OCI-M2 (cell line): ENCODE data around the gene AKNAD1.
"Not testable (repeated sequence)": the region's sequence is repeated elsewhere in the genome, so short reads cannot be mapped to it uniquely, and the experiment has no call there.

ENCODE experiments used
- DNase-seq: peaks from one replicate; lab custom pipeline; 2025; ENCODE audit not compliant: unreplicated experiment; lab: John Stamatoyannopoulos, UW

The AKNAD1 gene, protein sequence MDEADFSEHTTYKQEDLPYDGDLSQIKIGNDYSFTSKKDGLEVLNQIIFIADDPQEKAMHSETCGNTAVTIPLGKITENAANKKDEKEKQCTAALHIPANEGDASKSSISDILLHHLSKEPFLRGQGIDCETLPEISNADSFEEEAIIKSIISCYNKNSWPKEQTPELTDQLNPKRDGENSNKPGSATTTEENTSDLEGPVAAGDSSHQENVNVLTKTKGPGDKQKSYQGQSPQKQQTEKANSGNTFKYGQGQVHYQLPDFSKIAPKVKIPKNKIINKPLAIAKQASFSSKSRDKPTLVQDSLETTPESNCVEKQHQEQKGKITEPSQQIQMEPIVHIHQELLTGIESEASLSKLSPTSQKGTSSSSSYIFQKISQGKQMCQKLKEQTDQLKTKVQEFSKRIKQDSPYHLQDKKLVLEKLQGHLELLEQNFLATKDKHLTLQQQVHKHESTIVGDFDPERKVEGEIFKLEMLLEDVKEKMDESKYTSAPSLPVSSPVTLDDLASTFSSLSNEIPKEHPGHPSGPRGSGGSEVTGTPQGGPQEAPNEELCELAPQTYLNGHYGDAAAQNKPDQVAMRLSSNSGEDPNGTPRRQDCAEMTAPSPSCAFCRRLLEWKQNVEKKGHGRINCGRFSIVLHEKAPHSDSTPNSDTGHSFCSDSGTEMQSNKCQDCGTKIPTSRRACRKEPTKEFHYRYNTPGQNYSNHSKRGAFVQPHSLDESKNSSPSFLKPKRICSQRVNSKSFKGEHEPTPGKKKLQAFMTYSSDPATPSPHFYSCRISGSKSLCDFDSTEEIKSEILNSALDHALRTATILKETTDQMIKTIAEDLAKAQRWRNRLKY

DNA sequence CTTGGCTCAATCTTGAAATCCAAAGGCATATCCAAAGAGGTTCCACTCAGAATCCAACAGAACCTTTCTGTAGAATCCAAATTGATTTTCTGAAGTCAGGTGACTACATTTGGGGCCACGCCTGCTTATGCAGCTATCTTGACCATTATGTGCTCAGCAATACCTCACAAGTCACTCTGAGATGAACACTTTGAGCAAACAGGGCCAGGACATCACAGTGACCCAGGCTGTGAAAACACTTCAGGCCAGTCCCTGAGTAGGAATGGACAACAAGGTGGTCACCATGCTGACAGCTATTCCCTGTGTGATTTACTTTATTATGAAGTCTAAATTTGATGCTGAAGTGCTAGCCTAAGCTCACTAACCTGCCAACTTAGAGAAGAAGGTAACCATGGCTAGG lies at the start of gene AKNAD1:
TSS of gene AKNAD1 (minus strand) at position 101 of the 400 bp plus-strand sequence. CDS start 4,430 bp downstream, outside the sequence.
- no peak for DNase-seq

DNA sequence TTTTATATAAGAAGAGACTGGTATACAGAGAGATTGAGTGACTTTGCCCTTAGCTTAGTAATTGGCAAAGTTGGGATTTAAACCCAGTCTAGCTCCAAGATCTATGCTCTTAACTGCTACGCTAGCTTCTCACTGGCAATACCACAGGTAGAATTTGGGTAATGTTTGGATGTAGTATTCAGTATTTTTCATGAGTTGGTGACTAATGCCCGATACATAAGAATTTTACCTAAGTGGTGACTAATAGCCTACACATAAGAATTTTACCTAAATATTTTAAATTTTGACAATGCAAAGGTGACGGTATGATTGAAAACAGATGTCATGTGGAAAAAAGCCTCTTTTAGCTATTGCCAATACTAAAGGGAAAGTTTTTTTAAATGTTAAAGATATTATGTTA lies 44.2 kb upstream of the AKNAD1 start:
- no peak for DNase-seq

DNA sequence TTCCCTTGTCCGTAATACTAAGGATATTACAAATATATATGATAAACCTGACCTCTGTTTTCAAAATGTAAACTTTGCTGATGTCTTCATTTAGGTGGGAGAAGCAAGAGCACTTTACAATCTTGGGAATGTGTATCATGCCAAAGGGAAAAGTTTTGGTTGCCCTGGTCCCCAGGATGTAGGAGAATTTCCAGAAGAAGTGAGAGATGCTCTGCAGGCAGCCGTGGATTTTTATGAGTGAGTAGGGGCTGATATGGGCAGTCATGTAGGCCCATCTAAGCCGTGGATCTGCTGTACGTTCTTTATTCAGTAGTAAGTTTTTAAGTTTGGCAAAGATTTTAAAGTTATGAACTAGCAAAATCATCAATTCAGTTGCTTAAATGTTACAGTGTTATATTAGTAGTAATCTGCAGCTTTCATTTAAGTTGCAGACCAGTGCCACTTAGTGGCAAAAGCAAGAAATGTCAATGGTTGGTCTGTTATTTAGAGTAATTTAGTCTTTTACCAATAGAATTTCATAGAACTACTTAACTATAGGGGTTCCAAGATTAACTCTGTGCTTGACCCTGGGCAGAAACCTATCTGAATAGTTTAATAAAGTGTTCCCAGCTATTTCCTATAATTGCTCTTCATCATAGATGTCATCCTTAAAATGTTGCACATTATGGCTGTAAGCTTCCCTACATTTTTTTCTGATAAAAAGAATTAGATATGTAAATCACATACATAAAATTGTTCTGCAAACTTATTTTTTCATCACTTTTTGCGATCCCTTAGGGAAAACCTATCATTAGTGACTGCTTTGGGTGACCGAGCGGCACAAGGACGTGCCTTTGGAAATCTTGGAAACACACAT lies 41.2 kb upstream of the AKNAD1 start:
- DNase-seq = no peak

DNA sequence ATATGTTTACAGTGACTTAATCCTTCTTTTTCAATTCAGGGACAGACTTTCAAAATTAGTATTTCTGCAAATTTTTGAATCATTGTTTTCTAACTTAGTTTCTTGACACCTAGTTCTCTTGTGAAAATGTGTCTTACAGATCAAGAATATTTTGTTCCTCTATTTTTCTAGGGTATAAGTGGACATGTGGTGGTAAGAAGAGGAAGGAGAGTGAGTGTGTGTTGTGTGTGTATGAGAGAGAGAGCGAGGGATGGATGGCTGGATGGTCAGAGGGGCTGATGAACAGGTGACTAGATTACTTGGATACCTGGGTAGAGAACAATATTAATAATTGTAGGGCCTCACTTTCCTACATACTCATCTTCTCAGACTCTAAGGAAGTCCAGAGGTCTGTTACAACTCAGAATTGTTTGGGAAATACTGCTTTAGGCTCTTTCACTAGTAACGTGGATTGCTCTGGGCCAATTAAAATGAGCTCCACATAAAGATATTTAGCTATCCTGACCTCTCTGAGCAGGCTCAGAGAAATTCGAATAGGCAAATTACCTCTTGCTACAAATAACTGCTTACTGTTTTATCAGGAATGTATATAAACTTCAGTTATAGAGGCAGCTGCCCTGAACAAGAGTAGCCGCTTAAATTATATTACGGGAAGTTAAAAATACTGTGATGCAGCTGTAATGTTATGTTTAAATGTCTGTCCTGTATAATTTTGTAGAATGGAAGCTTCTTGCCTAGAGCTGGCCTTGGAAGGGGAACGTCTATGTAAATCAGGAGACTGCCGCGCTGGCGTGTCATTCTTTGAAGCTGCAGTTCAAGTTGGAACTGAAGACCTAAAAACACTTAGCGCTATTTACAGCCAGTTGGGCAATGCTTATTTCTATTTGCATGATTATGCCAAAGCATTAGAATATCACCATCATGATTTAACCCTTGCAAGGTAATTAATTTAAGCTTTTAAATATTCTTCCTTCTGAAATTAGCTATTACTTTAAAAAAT lies 39.6 kb upstream of the AKNAD1 start:
- no peak for DNase-seq

DNA sequence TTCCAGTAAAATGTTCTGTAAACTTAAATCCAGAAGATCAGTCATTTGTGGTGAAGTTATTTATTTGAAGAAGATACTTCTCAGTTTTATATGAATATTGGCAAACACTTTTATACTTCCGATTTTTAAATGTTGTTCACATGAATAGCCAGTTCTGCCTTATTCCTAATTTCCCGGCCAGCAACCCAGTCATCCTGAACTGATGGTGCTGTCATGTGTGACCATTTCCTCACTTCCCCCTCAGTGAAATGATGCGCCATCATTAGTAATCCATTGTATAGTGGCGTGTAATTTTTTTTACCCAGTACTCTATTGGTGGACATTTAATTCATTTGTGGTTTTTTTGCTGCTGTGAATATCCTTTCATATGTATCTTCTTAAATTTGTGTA lies 36.2 kb upstream of the AKNAD1 start:
- no peak for DNase-seq

DNA sequence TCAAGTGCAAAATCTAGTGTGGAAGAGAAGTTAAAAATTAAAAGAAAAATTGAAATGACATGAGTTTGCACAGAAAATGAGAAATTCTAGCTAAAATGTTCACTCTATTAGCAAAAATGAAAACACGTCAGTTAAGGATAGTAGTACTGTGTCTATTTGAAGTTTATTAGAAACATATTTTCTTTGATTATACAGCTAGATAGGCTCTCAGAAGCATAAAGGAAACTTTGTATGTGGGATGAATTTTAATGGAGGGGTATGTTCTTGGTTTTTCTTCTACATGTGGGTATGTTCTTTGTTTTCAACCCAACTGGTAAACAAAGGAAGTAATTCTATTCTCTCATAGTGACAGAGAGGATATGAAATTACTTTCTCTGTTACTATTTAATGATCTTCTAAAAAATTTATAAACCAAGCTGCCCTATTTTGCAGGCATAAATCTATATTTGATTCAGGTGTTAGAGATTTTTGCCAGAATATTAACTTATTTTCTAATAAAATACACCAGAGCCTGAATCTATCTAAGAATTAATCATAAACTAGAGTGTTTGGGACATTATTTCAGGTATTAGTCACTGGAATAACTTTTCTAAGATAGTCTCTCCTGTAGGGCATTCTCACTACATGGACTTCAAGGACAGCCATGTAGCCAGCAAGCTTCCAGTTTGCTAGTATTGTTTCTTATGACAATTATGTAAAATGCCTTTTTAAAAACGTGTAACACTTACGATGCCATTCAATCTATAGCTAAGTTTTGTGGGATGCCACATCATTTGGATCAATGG lies 35.7 kb upstream of the AKNAD1 start:
- DNase-seq = no peak

DNA sequence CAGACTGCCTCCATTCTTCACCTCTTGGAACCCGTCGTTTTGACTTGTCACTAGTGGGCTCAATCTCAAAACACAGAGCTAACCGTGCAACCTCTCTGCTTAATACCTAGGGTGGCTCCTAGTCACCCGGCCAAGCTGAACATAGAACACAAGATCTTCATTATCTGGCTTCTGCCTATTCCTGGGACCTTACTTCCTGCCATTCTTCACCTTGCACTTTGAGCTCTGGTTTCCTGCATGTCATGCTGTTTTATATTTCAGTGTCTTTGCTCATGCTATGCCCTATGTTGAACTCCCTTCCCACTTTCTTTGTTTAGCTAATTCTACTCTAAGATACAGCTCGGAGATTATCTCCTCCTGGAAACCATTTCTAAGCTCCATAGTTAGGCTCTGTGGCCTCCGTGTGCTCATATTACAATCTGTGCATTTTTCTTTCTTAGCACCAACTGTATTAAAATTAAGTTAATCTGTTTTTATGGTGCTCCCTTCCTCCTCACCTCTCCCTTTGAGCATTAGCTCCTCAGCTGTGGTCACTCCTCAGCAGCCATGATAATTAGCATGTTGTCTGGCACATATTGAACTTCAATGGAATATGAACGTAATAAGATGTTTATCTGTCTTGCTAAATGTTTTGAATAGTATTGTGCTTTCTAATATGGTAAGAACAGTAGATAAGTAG lies 33.0 kb upstream of the AKNAD1 start:
- no peak for DNase-seq

DNA sequence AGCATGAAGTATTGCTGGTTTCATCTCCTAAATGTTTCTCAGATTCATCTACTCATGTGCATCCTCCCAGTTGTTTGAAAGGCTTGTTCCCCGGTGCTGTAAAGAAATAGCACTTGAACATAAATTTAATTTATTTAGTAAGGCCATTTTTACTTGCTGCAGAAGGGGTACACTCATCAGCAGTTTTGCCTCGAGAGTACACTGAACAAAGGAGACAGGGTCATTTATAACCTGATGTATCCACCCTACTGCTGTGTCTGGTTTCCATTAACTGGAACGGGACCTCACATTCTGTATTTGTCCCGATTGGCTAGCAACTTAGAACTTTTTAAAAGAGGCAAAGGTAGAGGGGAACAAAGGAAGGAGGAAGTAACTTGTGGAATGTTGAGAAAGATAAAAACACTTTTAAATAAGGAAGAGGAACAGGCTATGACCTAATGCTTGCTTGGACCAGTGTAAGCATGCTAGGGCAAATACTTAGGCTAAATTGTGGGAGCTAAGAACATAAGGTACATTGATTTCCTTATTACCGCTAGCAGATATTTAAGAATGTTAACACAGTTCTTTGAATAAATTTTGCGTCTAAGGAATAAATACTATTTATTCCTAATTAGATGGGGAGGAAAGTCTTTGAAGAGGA lies 32.2 kb upstream of the AKNAD1 start:
- DNase-seq = not testable (repeated sequence)

DNA sequence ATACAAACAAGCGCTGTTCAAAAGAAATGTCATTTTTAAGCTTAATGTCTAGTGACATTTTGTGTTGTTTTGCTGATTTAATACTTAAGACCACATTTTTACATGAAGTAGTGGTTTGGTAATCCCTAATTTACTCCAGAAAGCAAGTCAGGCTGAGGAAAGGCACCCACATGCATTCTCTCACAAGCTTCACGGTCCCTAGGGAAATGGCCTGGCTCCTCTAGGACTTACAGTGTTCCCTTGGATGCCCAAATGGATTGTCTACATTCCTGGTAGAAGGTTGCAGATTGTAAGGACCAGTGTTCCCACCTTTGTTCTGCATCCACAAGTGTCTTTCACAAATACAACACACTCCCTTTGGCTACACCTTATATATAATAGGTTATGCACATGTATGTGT lies 29.4 kb upstream of the AKNAD1 start:
- no peak for DNase-seq

DNA sequence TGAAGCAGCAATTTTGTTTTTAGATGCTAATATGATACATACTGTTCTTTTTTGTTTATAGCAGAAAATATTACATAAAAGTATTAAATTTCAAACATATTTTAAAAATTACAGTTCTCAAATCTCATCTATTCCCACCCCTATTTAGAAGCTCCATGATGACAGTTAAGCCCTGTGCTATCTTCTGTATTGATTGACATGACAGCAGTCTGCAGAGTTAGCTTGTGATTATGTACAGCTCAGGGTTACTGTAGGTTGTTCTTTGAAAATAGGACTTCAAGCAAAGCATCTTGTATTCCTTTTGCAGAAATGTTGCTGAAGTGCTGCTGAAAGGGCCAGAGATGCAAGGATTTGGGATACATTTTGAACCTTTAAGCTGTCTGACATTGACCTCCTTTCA lies 28.1 kb upstream of the AKNAD1 start:
- no peak for DNase-seq

DNA sequence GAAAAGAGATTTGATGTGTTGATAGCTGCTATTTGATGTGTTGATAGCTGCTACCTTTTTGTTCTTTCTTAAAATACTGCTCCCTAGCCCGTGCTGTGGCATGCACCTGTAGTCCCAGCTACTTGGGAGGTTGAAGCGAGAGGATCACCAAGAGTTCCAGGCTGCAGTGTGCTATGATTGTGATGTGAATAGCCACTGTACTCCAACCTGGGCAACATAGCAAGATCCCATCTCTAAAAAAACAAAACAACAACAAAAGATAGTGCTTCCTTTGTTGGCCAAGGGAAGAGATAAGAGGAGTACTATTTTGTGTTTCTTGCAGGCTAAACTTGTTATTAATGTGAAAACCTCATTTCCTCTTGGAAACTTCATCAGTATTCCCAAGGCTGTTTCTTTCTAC lies 25.9 kb upstream of the AKNAD1 start:
- DNase-seq = no peak

DNA sequence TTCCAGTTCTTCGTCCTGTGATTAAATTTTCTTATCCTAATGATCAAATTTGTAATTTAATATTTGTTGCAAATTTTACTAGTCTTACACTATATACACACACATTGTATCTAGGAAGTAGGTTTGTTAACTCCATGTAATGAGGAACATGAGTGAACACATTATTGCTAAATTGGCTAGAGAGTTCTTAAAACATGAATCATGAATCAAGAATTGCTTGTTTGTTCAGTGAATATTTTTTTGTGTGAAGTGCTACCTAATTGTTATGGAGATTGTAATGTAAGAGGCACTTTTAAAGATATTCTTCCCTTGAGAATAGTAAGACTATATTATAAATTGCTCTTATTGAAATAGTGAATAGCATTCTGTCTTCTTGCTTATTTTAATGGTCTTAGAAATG lies 24.5 kb upstream of the AKNAD1 start:
- no peak for DNase-seq

DNA sequence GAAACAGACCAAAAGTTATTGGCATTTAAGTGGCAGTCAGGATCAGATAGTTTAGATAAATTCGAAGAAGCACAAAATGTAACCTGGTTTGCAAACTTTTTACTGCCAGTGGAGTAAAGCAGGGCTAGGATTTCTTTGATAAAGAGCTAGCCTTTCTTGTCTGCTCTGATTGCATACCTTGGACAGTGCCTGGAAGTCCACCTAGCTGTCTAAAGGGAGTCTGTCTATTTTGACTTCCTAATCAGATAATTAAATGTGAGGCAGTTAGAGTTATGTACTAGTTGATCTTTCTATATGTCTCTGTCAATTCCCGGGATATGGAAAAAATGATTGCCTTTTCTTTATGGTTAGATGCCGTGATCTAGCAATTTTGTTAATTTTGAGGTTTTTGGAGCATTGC lies 24.0 kb upstream of the AKNAD1 start:
- no peak for DNase-seq

DNA sequence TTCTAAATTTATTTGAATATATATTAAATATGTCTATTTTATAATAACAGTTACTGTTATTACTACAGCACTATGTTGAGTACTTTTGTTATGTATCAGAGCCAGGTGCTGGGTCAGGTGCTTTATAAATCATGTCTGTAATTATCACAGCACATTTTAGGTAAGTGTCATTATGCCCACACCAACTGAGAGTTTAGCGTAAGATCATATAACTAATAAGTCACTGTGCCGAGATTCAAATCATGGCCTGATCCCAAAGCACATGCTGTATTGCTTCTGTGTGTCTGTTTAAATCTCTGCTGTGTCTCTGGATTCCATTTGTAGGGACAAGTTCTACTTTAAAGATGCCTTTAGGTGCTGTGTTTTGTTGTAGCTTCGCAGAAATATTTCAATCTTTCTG lies 21.8 kb upstream of the AKNAD1 start:
- no peak for DNase-seq

DNA sequence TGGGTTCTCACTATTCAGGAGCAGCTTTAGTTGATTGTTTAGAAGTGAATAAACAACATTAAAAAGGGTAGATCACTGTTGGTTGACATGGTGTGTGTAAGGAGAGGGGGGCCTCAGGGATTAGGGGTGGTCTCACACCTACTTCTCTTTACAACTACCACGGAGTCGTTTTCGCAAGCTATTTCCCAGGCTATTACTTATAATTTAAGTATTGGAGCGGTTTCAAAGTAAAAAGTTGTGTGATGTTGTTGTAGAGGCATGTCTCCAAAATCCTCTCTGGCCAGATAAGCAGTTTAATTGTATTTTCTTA lies 21.2 kb upstream of the AKNAD1 start:
- no peak for DNase-seq

DNA sequence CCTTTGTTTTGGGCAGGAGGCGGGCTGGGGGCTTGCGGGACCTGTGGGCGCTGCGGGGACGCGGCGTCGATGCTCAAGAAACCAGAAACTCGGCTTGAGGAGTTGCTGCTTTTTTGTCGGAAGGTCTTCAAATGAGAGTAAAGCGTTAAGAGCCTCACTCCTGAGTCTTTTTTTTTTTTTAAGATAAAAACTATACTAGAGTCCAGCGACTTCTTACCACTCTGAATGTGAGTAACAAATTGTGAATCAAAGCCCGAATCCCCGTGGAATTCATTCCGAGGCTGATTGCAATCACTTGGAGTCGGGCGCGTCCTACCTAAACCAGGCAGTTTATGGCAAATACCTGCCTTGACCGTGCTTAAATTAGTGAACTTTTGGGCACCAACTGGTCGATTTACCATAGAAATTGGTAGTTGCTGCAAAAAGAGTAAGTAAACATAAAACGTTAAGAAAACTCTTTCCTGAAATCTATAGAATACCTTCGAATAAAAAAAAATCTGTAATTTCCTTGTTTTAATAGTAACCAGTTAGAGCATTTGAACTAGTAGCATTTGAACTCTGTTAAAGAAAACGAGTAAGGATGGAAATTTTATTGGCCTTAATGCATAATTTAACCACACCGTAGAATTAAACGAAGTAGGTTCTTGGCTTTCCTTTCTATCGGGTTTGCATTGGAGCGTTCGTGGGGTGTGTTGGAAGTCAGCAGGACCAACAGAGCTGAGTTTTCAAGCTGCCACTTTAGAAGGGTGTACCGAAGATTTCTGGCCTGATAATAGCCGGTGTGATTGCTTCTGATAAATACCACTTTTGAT lies 20.7 kb upstream of the AKNAD1 start:
- DNase-seq = no peak

DNA sequence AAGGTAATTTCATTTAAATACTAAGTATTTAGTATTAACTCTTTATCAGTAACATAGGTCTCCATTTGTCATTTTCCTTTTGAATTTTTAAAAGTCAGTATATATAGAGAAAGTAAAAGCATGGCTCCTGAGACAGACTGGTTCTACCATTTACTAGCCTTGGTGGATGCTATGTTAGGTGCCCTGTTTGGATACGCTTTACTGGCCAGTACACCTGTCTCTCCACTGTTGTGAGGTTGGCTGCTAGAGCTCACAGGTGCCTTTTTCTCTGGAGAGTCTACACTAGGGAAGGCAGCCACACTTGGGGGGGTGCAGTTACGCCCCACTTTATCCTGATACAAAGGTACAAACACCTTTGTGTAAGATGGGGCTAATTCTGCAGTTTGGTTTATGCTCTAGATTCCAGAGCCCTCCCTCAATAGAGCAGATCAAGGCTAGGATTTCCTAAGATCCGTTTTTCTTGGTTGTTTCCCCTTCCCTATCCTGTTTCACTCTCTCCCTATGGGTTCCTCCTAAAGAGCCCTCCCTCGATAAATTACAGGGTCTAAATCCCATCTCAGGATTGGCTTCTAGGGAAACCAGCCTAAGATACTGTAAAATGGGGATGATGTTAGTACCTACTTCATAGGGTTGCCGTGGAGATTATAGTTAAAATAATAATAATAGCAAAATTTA lies 14.3 kb upstream of the AKNAD1 start:
- DNase-seq = no peak
